Stimulated activated memory B cell treated with anti-CD40 and anti-IgM and Interleukin-4, amounts not matched to agents 10 μg/mL and 1 μg/mL and 100 μg/mL, for 72 hours (primary cell): ENCODE measurements around the gene HAS3.
"Not testable (repeated sequence)": the region's sequence is repeated elsewhere in the genome, so short reads cannot be mapped to it uniquely, and the experiment has no call there.

Source experiments
- ATAC-seq: fragments of 150-1000 bp; cut with Tn5 transposase; 2 replicates; pipeline ENCODE4 v1.10.0; 2021
- H3K27ac Mint-ChIP-seq: one replicate; pipeline ENCODE4 v1.8.0; 2022; ENCODE audit warnings: mild to moderate bottlenecking, mixed read lengths
- H3K27me3 Mint-ChIP-seq: one replicate; pipeline ENCODE4 v1.8.0; 2022; ENCODE audit warnings: mixed read lengths
- H3K36me3 Mint-ChIP-seq: one replicate; pipeline ENCODE4 v1.8.0; 2022; ENCODE audit warnings: mixed read lengths
- H3K4me1 Mint-ChIP-seq: one replicate; pipeline ENCODE4 v1.8.0; 2022; ENCODE audit warnings: mixed read lengths
- H3K4me3 Mint-ChIP-seq: one replicate; pipeline ENCODE4 v1.8.0; 2022; ENCODE audit warnings: mild to moderate bottlenecking, moderate library complexity, mixed read lengths
- H3K9me3 Mint-ChIP-seq: one replicate; pipeline ENCODE4 v1.8.0; 2022; ENCODE audit warnings: mixed read lengths

HAS3 gene, protein sequence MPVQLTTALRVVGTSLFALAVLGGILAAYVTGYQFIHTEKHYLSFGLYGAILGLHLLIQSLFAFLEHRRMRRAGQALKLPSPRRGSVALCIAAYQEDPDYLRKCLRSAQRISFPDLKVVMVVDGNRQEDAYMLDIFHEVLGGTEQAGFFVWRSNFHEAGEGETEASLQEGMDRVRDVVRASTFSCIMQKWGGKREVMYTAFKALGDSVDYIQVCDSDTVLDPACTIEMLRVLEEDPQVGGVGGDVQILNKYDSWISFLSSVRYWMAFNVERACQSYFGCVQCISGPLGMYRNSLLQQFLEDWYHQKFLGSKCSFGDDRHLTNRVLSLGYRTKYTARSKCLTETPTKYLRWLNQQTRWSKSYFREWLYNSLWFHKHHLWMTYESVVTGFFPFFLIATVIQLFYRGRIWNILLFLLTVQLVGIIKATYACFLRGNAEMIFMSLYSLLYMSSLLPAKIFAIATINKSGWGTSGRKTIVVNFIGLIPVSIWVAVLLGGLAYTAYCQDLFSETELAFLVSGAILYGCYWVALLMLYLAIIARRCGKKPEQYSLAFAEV

DNA sequence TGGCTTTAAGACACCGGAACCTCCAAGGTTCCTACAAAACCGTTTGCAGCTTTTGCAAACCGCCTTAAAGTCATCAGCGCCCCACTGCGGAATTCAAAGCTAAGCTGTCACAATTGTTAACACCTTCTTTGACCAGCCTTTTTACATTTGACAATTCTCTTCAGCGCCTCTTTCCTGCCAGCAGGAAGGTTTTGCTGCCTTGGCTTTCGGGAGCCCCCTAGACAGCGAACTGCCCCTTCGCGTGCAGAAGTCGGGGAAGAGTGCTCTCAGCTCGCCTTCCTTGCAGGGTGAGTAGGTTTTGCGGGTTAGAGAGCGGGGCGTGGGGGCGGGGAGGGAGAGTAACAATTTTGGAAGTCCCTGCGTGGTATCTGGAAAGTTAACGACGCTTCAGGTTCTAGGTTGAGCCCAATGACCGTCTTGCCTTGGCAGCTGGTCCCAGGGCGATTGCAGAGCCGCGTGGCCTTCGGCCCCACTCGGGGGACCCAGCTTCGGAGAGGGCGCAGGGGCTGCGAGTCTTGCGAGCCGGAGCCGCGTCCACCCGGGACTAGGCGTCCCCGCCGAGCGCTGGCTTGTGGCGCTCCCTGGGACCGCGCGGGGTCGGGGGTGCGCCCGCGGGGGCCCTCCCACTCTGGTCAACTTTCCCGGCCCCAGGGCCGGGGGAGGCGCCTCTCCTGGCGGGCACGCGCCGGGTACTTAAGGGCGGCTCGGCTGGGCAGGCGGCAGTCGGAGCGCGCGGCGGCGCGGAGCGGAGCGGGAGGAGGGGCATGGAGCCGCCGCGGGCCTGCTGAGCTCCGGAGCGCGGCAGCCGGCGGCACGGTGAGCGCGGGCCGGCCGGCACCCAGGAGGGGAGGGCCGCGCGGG is at the start of gene HAS3:
Gene HAS3, plus strand, starts transcription at position 153 of the 861 bp plus-strand sequence. CDS start 3,743 bp downstream, outside the sequence.
- Mint-ChIP-seq H3K4me3 (peak within 1 kb of the TSS; percentile 88), H3K4me1 (peaks cover 26% of the 10 kb centered on the region), H3K27me3 (peaks cover 76% of the 10 kb centered on the region), H3K9me3 (no peaks in the 10 kb centered on the region), H3K36me3 (peaks cover 15% of the 10 kb centered on the region), H3K27ac (no peak within 1 kb of the TSS)
- ATAC-seq: peak; percentile 63

- H3K27me3 Mint-ChIP-seq: no peaks in the 10 kb centered on the region
- peaks cover 12% of the 10 kb centered on the region for H3K36me3 Mint-ChIP-seq
- no peaks in the 10 kb centered on the region for H3K9me3 Mint-ChIP-seq
- no peak overlapping the region for H3K27ac Mint-ChIP-seq
- H3K4me1 Mint-ChIP-seq: no peaks in the 10 kb centered on the region
- no peak overlapping the region for H3K4me3 Mint-ChIP-seq
- ATAC-seq: no peak
These were observed 49.5 kb upstream of the HAS3 start for GRCh38 chr16:69055980-69056379.

- Mint-ChIP-seq H3K9me3 (no peaks in the 10 kb centered on the region), H3K4me3 (no peak overlapping the region), H3K36me3 (peaks cover 15% of the 10 kb centered on the region), H3K4me1 (no peaks in the 10 kb centered on the region), H3K27me3 (no peaks in the 10 kb centered on the region), H3K27ac (no peak overlapping the region)
- ATAC-seq: no peak
These were observed 49.0 kb upstream of the HAS3 start for GRCh38 chr16:69056421-69056820.

DNA sequence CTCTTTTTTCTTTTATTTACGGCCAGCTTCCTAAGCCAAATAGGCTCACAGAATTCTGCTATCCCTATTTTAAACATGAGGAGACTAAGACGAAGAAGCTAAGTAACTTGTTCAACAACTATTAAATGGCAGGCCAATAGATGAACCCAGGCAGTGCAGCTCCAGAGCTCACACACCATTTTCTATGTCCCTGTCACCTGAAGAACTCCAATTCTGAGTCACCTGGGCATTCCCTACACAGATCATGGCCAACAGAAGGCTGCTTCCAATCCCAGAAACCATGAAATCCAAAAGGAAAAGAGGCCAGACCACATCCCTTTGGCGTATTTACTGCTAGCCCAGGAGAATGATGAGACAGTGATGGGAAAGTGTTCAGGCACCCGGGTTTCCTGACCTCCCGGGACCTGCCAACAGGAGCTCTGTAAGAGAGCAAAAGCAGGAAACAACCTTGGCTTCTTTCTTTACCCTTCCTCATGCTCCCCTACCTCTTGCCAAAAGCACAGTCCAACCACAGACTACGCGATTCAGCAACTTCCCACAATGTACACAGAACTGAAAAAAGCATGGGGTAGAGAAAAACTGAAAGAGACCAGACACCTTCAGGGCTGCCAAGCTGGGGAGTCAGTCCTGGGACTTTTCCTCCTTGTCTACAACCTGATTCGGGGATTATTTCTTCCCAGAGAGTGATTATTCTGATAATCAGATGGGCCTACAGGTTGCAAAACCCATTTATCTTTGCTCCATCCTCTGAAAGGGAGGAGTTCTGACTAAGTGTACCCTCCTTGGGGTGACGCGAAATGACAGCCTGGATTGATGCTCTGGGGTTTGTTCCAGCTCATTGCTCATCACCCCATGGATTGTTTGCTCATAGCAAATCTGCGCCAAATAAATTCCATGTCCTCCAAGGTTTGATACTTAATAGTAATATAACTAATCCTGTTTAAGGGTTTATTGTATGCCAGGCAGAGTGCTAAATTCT is 47.8 kb upstream of the HAS3 start:
- H3K27me3 Mint-ChIP-seq: no peaks in the 10 kb centered on the region
- H3K9me3 Mint-ChIP-seq: no peaks in the 10 kb centered on the region
- no peak overlapping the region for H3K4me3 Mint-ChIP-seq
- peaks cover 20% of the 10 kb centered on the region for H3K36me3 Mint-ChIP-seq
- no peak for ATAC-seq
- no peaks in the 10 kb centered on the region for H3K4me1 Mint-ChIP-seq
- H3K27ac Mint-ChIP-seq: no peak overlapping the region

DNA sequence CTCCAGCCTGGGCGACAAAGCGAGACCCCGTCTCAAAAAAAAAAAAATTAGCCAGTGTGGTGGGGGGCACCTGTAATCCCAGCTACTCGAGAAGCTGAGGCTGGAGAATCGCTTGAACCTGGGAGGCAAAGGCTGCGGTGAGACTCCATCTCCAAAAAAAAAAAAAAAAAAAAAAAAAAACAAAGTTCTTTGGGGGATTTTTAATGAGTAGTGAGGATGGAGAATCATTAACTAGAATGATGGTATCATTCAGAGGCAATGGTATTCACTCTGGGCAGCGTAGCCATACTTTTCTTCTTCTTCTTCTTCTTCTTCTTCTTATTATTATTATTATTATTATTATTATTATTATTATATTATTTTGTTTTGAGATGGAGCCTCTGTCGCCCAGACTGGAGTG is 42.0 kb upstream of the HAS3 start:
- not testable (repeated sequence) for H3K27me3 Mint-ChIP-seq, H3K4me3 Mint-ChIP-seq, H3K9me3 Mint-ChIP-seq, H3K27ac Mint-ChIP-seq, ATAC-seq, H3K4me1 Mint-ChIP-seq
- H3K36me3 Mint-ChIP-seq: peaks cover 22% of the 10 kb centered on the region

DNA sequence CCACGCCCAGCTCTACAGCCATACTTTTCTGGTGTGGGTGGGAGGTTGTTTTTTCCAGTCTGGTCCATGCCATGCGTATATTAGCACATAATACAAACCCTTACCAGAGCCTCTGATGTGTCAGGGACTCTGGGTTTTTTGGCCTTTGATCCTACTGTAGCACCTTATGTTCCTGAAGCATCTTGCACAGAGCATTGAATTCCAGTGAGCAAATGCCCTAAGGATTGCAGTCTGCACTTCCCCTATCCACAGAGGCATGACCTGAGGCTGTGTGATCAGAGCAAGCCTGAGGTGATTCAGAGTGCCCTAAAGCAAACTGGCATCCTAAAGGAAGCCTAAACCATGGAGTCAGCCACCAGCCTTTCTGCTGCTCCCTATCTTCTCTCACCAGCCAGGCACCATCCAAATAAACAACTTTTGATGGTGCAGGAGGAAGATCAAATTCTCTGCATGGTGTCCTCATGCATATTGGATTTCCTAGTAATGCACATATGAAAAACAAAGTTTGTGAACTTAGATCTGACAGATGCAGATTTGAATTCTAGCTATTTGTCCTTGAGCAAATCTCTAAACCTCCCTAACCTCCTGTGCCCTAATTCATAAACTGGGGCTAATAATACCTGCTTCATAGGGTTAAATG is 41.2 kb upstream of the HAS3 start:
- no peaks in the 10 kb centered on the region for H3K9me3 Mint-ChIP-seq
- H3K36me3 Mint-ChIP-seq: peaks cover 23% of the 10 kb centered on the region
- no peak for ATAC-seq
- no peaks in the 10 kb centered on the region for H3K27me3 Mint-ChIP-seq
- no peak overlapping the region for H3K27ac Mint-ChIP-seq
- H3K4me3 Mint-ChIP-seq: no peak overlapping the region
- no peaks in the 10 kb centered on the region for H3K4me1 Mint-ChIP-seq

- no peak overlapping the region for H3K27ac Mint-ChIP-seq
These were observed 40.6 kb upstream of the HAS3 start for GRCh38 chr16:69064764-69065313.

GRCh38 chr16:69069504-69069903 is 35.9 kb upstream of the HAS3 start:
- no peaks in the 10 kb centered on the region for H3K27me3 Mint-ChIP-seq
- H3K27ac Mint-ChIP-seq: no peak overlapping the region
- H3K4me1 Mint-ChIP-seq: no peaks in the 10 kb centered on the region
- H3K4me3 Mint-ChIP-seq: no peak overlapping the region
- no peaks in the 10 kb centered on the region for H3K9me3 Mint-ChIP-seq
- H3K36me3 Mint-ChIP-seq: peaks cover 12% of the 10 kb centered on the region
- ATAC-seq: no peak

More at GRCh38 chr16:69064764-69065313, 40.6 kb upstream of the HAS3 start:
- Mint-ChIP-seq H3K4me1 (no peaks in the 10 kb centered on the region), H3K36me3 (peaks cover 23% of the 10 kb centered on the region), H3K9me3 (no peaks in the 10 kb centered on the region), H3K4me3 (no peak overlapping the region), H3K27me3 (no peaks in the 10 kb centered on the region)
- no peak for ATAC-seq

DNA sequence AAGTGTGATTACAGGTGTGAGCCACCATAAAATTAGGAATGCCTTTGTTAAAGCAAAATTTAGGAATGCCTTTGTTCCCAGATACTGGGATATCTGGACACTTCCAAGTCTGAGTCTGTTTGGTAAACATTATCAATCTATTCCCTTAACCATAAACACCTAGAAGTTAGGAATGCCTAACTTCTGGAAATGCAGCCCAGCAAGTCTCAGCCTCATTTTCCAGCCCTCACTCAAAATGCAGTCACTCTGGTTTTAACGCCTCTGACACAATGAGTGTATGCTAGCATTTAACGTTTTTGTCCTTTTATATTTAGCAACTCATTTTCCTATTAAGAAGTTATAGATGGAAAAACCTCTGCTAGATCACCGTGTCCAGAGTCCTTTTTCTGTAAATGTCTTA is 34.4 kb upstream of the HAS3 start:
- Mint-ChIP-seq H3K9me3 (no peaks in the 10 kb centered on the region), H3K4me3 (no peak overlapping the region), H3K27ac (no peak overlapping the region), H3K36me3 (peaks cover 9% of the 10 kb centered on the region), H3K27me3 (no peaks in the 10 kb centered on the region), H3K4me1 (no peaks in the 10 kb centered on the region)
- ATAC-seq: no peak

DNA sequence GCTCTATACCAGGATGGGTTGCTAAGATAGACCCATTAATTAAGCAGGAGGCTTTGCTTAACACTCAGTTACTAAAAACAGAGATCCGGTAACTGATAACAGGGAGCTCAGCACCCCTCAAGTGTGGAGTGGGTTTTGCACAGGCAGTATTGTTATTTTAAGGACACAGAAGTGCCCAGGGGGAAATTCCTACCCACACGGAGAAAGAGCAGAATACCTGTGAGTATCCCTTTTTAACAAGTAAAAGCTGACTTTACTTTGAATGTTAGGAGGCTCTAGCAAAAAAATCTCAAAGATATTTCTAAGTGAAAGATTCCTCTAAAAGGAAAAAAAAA is 32.8 kb upstream of the HAS3 start:
- ATAC-seq: no peak
- Mint-ChIP-seq H3K4me1 (no peaks in the 10 kb centered on the region), H3K27me3 (no peaks in the 10 kb centered on the region)

DNA sequence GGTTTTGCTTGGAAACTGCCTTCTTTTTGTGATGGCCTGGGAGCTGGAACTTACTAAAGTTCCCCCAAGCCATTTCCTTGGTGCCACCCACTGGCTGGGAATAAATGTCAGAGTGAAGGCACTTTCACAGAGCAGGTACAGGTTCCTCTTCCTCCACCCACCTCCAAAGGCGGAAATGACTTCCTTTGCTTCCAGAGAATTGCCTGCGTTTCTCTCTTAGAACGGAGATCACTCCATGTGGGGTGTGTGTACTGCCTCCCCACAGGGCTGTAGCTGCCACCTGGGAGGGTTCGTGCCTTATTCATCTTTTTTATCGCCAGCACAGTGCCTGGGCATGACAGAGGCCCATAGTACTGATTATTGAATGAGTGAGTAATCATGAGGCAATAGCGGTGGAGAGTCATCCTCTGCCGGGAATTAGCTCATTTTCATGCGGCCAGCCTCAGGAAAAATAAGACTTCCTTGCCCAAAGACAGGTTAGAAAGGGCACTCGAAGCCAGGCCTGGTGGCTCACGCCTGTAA is 32.2 kb upstream of the HAS3 start:
- Mint-ChIP-seq H3K4me1 (no peaks in the 10 kb centered on the region), H3K27ac (no peak overlapping the region), H3K36me3 (peaks cover 13% of the 10 kb centered on the region), H3K27me3 (no peaks in the 10 kb centered on the region), H3K9me3 (no peaks in the 10 kb centered on the region), H3K4me3 (no peak overlapping the region)
- ATAC-seq: no peak

More for the DNA sequence above, 32.8 kb upstream of the HAS3 start:
- Mint-ChIP-seq H3K4me3 (no peak overlapping the region), H3K9me3 (no peaks in the 10 kb centered on the region), H3K27ac (no peak overlapping the region), H3K36me3 (peaks cover 13% of the 10 kb centered on the region)

DNA sequence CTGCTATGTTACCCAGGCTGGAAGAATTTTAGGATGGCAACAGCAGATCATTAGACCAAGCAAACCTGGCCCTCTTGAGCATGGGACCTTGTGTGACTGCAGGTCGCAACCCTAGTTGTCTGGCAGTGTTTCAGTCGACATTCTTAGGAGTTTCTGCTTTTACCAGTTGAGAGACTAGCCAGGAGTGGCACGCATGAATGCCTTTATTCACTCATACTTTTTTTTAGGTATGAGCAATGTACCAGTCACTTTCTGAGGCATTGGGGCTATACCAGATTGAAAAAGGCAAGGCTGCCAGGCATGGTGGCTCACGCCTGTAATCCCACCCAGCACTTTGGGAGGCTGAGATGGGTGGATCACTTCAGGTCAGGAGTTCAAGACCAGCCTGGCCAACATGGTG is 28.2 kb upstream of the HAS3 start:
- Mint-ChIP-seq H3K27ac (no peak overlapping the region), H3K27me3 (no peaks in the 10 kb centered on the region), H3K36me3 (peaks cover 12% of the 10 kb centered on the region), H3K4me1 (no peaks in the 10 kb centered on the region), H3K4me3 (no peak overlapping the region), H3K9me3 (no peaks in the 10 kb centered on the region)
- ATAC-seq: no peak

DNA sequence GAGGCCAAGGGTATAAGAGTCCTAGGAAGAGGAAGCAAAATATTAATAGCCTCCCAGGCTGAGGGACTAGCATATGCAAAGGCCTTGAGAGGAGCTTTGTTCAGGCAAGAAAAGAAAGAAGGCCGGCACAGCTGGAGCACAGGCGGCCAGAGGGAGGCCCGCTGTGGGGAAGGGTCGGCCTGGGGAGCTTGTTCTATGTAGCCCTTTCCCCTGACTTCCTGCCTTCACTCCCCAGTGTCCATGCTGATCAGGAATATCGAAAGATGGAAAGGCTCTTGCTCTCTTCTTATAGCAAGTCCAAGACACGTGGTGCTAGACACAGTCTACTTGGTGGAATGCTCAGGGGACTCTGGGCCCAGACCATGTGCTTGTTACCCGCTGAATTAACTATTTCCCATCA is 27.4 kb upstream of the HAS3 start:
- Mint-ChIP-seq H3K9me3 (no peaks in the 10 kb centered on the region), H3K36me3 (peaks cover 12% of the 10 kb centered on the region), H3K27me3 (no peaks in the 10 kb centered on the region), H3K4me1 (no peaks in the 10 kb centered on the region), H3K4me3 (no peak overlapping the region), H3K27ac (no peak overlapping the region)
- ATAC-seq: no peak

GRCh38 chr16:69079697-69080096 is 25.8 kb upstream of the HAS3 start:
- Mint-ChIP-seq H3K36me3 (peaks cover 24% of the 10 kb centered on the region), H3K9me3 (no peaks in the 10 kb centered on the region), H3K27me3 (no peaks in the 10 kb centered on the region), H3K27ac (no peak overlapping the region), H3K4me1 (no peaks in the 10 kb centered on the region), H3K4me3 (no peak overlapping the region)
- no peak for ATAC-seq
